SH-SY5Y (cell line): ENCODE measurements around the gene UGT1A10.

ENCODE experiments used
- GATA2 ChIP-seq: IDR thresholded peaks from 2 replicates; pipeline ENCODE4 v1.6.1; 2011; ENCODE audit warnings: mild to moderate bottlenecking, low read depth, low read length
- GATA3 ChIP-seq: IDR thresholded peaks from 2 replicates; pipeline ENCODE4 v1.6.1; 2011; ENCODE audit warnings: low read depth, mild to moderate bottlenecking, low read length, moderate library complexity

Gene UGT1A10

DNA sequence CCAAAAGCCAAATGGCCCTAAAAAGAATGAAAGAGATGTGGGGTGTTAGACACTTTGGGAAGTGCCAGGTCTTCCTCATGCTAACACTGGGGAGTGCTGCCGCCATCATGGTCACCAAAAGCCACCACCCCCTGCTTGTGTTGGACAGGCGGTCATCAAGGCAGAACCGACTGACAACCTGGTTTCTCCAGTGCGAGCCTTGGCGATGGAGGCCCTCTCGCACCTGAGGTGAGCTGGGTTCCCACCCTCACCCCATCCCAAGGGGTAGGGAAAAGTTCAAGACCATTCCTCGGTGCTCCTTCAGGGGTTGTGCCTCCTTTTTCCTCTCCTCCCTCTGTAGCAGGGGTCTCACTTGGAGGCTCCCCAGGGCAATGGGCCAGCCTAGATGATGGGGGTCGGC lies 175.5 kb downstream of the UGT1A10 start:
- no peak for TF ChIP-seq GATA2
- no peak for TF ChIP-seq GATA3

DNA sequence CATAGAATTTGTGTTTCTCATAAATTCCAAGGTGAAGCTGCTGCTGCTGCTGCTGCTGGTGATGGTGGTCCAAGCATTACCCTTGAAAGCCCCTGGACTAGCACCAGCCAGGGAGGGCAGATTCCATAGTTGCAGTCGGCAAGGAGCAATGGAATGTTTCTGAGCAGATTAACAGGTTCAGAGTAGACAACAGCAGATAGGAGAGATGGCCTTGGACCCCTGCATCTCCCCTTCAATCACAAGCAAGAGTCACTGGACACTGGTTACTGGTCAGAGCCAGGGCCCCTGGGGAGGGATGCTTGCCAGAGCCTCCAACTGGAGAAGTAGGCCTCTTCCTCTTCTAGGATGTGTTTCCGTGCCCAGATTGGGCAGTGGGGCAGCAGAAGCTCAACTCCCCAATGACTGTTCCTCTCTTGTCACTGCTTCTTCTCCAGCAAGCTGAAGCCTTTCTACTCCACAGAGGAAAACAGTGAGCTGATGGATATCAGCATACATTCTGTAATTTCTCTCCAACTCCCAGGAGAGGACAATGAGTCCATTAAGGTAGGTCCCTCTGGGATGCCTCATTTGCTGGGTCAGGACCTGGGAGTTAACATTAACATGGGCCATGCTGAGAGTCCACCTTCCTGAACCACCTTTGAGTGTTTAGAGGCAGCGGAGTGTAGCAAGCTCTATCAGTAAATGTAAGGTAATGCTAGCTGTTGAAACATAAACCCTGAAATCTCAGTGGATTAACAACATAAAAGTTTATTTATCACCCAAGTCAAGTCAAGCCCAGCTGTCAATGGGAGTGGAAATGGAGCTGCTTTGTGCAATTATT lies 177.2 kb downstream of the UGT1A10 start:
- no peak for TF ChIP-seq GATA3
- TF ChIP-seq GATA2, result no peak

DNA sequence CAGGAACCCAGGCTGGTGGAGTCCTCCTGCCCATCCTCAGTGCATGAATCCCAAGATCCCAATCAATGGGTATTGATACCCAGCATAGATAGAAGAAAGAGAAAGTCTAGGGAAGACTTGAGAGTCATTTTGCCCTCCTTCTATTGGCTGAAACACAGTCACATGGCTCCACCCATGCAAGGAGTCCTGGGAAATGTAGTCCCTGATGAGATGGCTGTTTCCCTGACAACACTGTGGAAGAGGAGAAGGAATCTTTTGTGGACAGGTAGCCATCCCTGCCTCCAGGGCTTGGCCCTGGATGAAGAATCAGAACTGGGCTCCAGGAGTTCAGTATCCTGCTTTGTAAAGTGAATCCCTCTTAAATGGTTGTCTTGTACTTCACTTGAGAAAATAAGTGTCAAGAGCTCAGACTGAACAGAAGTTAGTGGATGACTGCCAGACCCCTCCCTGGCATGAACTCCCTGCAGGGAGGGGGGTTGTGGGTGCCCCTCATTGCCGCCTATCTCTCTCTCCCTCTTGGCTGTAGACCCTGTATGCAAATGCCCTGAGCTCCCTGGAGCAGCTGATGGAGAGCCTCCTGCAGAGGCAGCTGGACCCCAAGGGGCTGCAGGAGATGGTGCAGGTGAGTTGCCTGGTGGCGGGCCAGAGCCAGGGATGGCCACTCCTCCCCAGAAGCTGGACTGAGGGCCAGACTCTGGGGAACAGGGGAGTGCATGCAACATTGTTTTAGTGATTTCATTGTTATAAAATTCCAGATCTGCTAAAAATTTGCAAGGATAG lies 178.0 kb downstream of the UGT1A10 start:
- no peak for TF ChIP-seq GATA2
- TF ChIP-seq GATA3, result no peak

DNA sequence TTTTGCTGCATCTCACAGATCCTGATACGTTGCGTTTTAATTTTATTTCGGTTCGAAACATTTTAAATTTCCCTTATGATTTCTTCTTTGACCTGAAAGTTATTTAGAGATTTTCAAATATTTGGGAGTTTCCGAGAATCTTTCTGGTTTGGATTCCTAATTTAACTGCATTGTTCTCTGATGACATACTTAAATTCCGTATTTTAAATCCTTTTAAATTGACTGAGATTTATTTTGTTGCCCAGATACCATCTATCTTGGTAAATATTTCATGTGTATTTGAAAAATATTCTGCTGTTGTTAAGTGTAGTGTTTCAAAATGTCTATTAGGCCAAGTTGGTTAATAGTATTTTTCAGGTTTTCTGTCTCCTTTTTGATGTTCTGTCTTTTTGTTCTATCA lies 179.6 kb downstream of the UGT1A10 start:
- TF ChIP-seq GATA3 (no peak), GATA2 (no peak)

DNA sequence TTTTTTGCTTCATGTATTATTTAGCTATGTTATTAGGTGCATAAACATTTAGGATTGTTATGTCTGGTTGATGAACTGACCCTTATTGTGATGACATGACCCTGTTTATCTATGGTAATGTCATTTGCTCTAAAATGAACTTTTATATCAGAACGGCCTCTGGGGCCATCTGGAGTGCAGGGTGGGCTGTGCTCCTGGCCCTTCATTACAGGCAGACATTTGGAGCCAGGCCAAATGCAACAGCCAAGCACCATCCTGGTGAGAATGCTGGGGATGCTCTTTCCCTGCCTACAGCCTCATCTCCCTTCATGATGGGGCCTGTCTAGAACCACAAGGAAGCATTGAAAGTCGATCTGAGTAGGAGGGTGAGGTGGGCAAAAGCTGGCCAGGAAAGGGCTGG lies 180.1 kb downstream of the UGT1A10 start:
- TF ChIP-seq GATA3, result no peak

DNA sequence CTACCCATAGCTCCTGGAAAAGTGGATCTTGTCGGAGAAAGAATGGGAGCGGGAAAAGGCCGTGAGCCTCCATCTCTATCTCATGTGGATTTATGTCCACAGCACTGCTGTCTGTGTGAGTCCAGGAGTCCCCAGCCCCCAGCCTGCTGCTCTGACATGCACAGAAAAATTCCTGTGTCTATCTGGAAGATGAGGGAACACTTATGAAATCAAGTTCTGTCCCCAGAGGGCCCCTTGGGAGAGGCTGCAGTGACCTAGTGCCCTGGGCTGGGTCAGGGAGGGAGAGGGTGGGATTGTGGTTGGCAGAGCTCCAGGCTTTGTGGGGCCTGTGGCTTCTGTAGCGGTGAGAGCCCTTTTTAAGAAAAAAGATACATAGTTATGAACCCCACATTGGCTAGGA lies 180.5 kb downstream of the UGT1A10 start:
- TF ChIP-seq GATA3 (no peak), GATA2 (no peak)

DNA sequence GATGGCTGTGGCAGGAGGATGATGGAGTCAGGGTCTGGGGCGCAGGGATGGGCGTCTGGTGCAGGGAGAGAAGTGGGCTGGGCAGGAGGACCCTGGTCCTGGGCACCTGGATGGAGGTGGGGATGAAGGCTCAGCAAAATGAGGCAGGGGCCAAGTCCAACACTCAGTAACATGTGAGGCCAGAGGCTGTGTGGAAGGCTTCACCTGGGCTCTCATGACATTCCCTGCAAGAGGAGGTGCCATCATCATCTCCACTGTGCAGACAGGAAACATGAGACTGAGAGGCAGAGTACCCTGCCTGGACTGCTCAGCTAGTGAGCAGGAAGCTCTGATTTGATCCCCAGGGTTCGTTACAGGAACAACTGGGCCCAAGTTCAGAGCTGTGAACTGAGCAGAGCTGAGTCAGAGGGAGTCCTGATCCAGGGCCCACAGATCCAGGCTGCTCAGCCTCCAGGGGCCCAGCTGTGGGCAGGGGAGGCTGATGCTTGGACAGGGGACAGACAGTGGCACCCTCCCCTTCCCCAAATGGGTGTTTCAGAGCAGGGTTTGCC lies 181.2 kb downstream of the UGT1A10 start:
- TF ChIP-seq GATA2 (no peak), GATA3 (no peak)

DNA sequence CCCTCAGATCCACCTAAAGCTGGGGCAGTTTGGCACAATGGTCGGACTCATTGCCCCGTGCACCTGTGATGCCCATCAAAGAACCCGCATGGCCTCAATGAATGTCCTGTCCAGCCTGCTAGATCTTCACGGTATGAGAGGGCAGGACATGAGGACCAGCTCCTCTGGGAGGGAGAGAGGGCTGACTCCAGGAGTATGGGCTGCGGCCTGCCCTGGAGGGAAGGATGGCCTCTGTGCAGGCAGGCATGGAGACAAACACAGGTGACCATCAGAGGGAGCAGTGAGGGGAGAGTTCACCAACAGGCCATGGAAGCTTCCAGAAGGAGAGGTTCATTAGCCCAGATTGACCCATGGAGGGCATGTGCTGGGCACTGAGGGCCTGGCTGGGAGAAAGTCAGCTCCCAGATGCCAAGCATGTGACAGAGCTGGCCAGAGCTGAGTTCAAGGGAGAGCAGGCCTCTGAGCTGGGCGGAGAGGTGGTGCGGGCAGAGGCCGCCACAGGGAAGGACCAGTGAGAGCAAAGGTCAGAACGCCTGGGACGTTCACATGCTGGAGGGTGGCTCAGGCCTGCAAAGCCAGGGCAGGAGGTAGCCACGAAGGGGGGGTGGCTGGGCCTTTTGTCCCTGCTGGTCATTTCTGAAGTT lies 181.9 kb downstream of the UGT1A10 start:
- TF ChIP-seq GATA2, result no peak
- no peak for TF ChIP-seq GATA3

DNA sequence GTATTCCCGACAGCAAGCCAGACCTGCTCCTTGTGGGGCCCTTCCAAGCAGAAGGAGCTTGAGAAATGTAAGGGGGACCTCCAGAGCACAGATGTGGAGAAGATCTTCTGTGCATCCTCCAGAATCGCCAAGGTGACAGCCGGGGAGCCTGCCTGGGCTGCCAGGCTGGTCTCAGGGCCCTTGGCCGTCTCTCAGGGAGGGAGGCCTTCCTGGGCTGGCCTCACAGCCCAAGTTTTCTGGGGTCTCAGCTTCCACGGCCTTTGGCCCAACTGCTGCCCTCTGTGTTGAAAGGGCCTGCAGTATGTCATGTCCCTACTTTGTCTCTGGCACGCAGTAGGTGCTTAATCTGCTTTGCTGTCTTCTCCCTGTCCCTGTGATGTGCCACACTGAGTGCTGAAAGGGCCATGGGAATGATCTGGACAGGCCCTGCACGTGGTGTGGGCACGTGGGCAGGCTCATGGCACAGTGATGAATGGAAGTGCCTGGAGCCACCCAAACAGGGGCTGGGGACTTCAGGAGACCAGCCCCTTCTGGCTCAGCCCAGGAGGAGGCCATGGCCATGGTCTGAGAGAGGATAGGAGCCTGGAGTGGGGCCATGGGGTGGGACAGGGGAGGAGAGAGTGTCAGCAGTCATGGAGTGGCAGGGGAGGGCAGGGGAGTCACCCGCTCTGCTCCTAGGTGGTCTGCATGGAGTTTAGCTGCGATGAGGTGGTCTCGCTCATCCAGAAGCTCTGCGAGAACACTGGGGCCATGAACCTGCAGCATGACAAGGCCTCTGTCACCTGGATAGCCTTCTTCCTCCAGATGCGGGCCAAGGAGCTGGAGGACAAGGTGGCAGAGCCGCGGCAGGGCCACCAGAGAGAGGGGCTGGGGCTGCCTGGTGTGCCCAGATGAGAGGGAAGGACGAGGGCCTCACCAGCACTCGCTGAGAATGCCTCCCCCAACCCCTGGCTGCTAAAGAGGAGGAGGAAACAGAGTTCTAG lies 182.7 kb downstream of the UGT1A10 start:
- no peak for TF ChIP-seq GATA3
- TF ChIP-seq GATA2, result no peak

DNA sequence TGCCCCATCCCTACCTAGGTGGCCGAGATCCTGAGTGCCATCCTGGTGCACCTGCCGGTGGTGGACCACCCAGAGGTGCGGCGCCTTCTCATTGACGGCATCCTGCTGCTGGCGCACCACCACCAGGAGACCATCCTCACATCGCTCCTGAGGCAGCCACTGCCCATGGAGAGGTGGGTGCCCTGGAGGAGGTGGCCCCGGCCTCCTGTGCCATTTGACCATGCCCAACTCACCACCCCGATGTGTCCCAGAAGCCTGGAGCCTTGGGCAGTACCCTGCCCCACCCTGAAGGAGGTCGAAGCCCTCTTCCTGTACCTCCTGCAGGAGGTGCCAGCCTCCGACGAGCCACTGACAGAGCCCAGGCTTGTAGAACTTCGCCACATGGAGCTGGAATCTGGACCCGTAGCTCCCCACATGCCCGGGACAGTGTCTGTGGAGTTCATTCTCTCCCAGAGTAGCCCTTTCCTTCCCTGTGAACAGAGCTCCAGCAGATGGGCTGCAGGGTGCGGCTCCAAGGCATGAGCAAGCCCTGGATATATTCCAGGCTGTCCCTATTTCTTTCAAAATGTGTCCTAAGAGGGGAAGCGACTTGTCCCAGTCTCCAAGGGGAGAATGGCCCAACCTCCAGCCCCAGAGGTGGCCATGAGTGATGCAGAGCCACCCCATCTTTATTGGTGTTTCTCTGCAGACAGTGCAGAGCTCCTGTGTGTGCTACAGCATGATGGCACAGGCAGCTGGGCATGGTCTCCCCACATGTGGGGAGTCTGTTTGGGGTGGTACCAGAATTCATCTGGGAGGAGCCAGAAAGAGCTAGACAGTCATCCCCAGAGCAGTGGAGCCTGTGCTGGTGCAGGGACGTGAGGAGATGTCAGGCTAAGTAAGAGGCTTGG lies 183.9 kb downstream of the UGT1A10 start:
- TF ChIP-seq GATA3 (no peak), GATA2 (no peak)

DNA sequence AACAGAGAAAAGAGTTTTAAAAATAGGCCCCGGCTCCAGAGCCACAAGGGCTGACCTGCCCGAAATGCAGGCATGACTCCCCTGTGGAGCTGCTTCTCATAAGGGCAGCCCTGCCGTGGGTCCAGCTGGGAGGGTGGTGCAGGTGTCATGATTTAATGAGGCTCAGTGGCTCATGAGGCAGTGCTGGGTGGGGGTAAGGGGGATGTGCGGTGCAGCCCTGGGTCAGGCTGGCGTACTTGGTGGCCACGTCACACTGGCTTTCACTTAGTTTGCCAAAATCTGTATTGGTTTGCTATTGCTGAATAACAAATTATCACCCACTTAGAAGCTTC lies 184.5 kb downstream of the UGT1A10 start:
- TF ChIP-seq GATA2 (no peak), GATA3 (no peak)

DNA sequence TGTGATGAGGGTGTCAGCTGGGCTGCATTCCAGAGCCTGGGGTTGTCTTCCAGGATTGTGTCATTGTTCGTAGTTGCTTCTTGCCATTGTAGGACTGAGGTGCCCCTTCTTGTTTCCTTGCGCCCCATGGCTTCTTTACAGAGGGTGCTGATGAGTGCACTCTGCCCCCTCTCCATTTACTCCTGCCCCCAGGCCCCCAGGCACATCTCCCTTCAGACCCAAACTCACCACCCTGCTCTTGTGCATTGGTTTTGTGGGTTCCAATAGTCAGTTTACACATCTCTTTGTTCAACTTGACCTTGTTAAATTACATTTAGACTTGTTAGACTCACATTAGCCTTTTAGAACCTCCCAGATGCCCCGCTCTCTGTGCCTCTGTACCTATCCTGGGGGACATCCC lies 184.9 kb downstream of the UGT1A10 start:
- TF ChIP-seq GATA2 (no peak), GATA3 (no peak)
